IMR-90 (cell line): ENCODE results near the gene RPS2. TPM values are rescaled to one million over a fixed set of nuclear protein-coding genes. Genes with fewer than 3 reads are reported as not detected.

Experiments
- ATAC-seq: fragments of 200-7000 bp; cut with Tn5 transposase; 2 replicates; pipeline ENCODE4 v1.9.1; 2020; ENCODE audit warnings: low read depth, mild to moderate bottlenecking, moderate library complexity
- BruUV-seq: library from RNA; stranded (reverse); fragments of 400-500 nt; replicated peaks from 2 replicates; lab custom pipeline; 2021; lab: Mats Ljungman, UMichigan
- CTCF ChIA-PET: fragments of 300-600 bp; formaldehyde crosslinking; extraction: SDS; loops from one replicate; lab custom pipeline; 2021; ENCODE audit warnings: antibody characterized with exemption; lab: Yijun Ruan, JAX
- POLR2A ChIA-PET: fragments of 300-600 bp; sonication (Branson Sonifier 250); formaldehyde crosslinking; loops from one replicate; lab custom pipeline; 2022; ENCODE audit warnings: antibody characterized with exemption; ENCODE audit not compliant: unreplicated experiment; lab: Charles Lee
- DNase-seq: peaks from one replicate; pipeline ENCODE4 v3.0.0; 2013
- H2AFZ ChIP-seq: replicated peaks from 2 replicates; pipeline ENCODE3; 2013; ENCODE audit warnings: low read length, mild to moderate bottlenecking; ENCODE audit not compliant: poor library complexity
- H2AK5ac ChIP-seq: 2 replicates; pipeline ENCODE4 v1.6.1; 2013; ENCODE audit warnings: low read depth, low read length, inconsistent platforms
- H2AK9ac ChIP-seq: replicated peaks from 2 replicates; pipeline ENCODE3; 2013; ENCODE audit warnings: mild to moderate bottlenecking, low read depth, low read length, moderate library complexity; ENCODE audit not compliant: poor library complexity
- H2BK120ac ChIP-seq: 2 replicates; pipeline ENCODE4 v1.6.1; 2013; ENCODE audit warnings: low read depth, low read length, inconsistent platforms
- H2BK15ac ChIP-seq: 3 replicates; pipeline ENCODE4 v1.6.1; 2013; ENCODE audit warnings: low read depth, low read length, inconsistent platforms
- H2BK20ac ChIP-seq: 2 replicates; pipeline ENCODE4 v1.6.1; 2013; ENCODE audit warnings: low read depth, mild to moderate bottlenecking, inconsistent platforms, low read length, moderate library complexity
- H2BK5ac ChIP-seq: 2 replicates; pipeline ENCODE4 v1.6.1; 2013; ENCODE audit warnings: mild to moderate bottlenecking, low read depth, low read length, inconsistent platforms; ENCODE audit not compliant: poor library complexity, severe bottlenecking
- H3K14ac ChIP-seq: replicated peaks from 2 replicates; pipeline ENCODE4 v1.6.1; 2013; ENCODE audit warnings: low read depth, low read length, inconsistent platforms
- H3K18ac ChIP-seq: 2 replicates; pipeline ENCODE4 v1.6.1; 2013; ENCODE audit warnings: low read depth, low read length, control low read depth
- H3K23ac ChIP-seq: 2 replicates; pipeline ENCODE4 v1.6.1; 2013; ENCODE audit warnings: low read depth, low read length, inconsistent platforms
- H3K27ac ChIP-seq: 2 replicates; pipeline ENCODE4 v1.5.1; 2013; ENCODE audit warnings: mild to moderate bottlenecking, control low read depth, low read length; ENCODE audit not compliant: insufficient read depth
- H3K27me3 ChIP-seq: 2 replicates; pipeline ENCODE4 v1.6.1; 2013; ENCODE audit warnings: low read length; ENCODE audit not compliant: control insufficient read depth, insufficient read depth
- H3K36me3 ChIP-seq: 2 replicates; pipeline ENCODE4 v1.6.1; 2013; ENCODE audit warnings: low read length, mixed read lengths; ENCODE audit not compliant: control insufficient read depth, insufficient read depth
- H3K4ac ChIP-seq: 2 replicates; pipeline ENCODE4 v1.6.1; 2013; ENCODE audit warnings: low read depth, low read length, inconsistent platforms
- H3K4me1 ChIP-seq: 2 replicates; pipeline ENCODE4 v1.6.1; 2013; ENCODE audit warnings: low read length, mixed read lengths; ENCODE audit not compliant: control insufficient read depth, insufficient read depth
- H3K4me2 ChIP-seq: 2 replicates; pipeline ENCODE4 v1.6.1; 2013; ENCODE audit warnings: low read depth, mild to moderate bottlenecking, control low read depth, low read length, moderate library complexity
- H3K4me3 ChIP-seq: 2 replicates; pipeline ENCODE4 v1.5.1; 2013; ENCODE audit warnings: low read depth, mild to moderate bottlenecking, control low read depth, low read length, moderate library complexity; ENCODE audit not compliant: insufficient read depth
- H3K56ac ChIP-seq: 2 replicates; pipeline ENCODE4 v1.6.1; 2013; ENCODE audit warnings: low read length, inconsistent platforms; ENCODE audit not compliant: insufficient read depth; ENCODE audit errors: extremely low read depth
- H3K79me1 ChIP-seq, 2 experiments: 2 replicates each; pipeline ENCODE4 v1.6.1; 2013; ENCODE audit warnings: low read length in 2 of 2, inconsistent platforms in 1 of 2, low read depth in 1 of 2
- H3K9ac ChIP-seq: 2 replicates; pipeline ENCODE4 v1.6.1; 2013; ENCODE audit warnings: low read depth, low read length, control low read depth
- H3K9me1 ChIP-seq: 2 replicates; pipeline ENCODE4 v1.6.1; 2013; ENCODE audit warnings: low read length, inconsistent platforms; ENCODE audit not compliant: insufficient read depth
- H3K9me3 ChIP-seq: 2 replicates; pipeline ENCODE4 v1.6.1; 2013; ENCODE audit warnings: low read length; ENCODE audit not compliant: control insufficient read depth, insufficient read depth
- H4K20me1 ChIP-seq: 2 replicates; pipeline ENCODE4 v1.6.1; 2013; ENCODE audit warnings: low read length, inconsistent platforms; ENCODE audit not compliant: insufficient read depth
- H4K5ac ChIP-seq: 2 replicates; pipeline ENCODE4 v1.6.1; 2013; ENCODE audit warnings: mild to moderate bottlenecking, low read depth, low read length, control low read depth
- H4K8ac ChIP-seq, 2 experiments: 2 replicates each; pipeline ENCODE4 v1.6.1; 2013; ENCODE audit warnings: low read depth in 2 of 2, low read length in 2 of 2, control low read depth in 1 of 2, inconsistent platforms in 1 of 2
- H4K91ac ChIP-seq: 2 replicates; pipeline ENCODE4 v1.6.1; 2013; ENCODE audit warnings: low read depth, low read length, inconsistent platforms; ENCODE audit not compliant: insufficient read depth
- CEBPB ChIP-seq: IDR thresholded peaks from 2 replicates; pipeline ENCODE4 v1.6.1; 2012; ENCODE audit warnings: low read depth, low read length, improper control_type of control experiment
- CHD1 ChIP-seq: IDR thresholded peaks from 2 replicates; pipeline ENCODE4 v1.6.1; 2012; ENCODE audit warnings: low read depth, low read length, improper control_type of control experiment
- ELK1 ChIP-seq: fragments of 150-350 bp; IDR thresholded peaks from 2 replicates; pipeline ENCODE4 v1.6.1; 2016; ENCODE audit warnings: low read depth, mild to moderate bottlenecking, low read length, moderate library complexity, borderline replicate concordance
- FOS ChIP-seq: fragments of 150-350 bp; IDR thresholded peaks from 2 replicates; pipeline ENCODE4 v1.6.1; 2016; ENCODE audit warnings: low read depth, low read length
- MAFK ChIP-seq: IDR thresholded peaks from 2 replicates; pipeline ENCODE4 v1.6.1; 2012; ENCODE audit warnings: low read depth, low read length, improper control_type of control experiment
- MAZ ChIP-seq: IDR thresholded peaks from 2 replicates; pipeline ENCODE4 v1.6.1; 2012; ENCODE audit warnings: low read depth, mild to moderate bottlenecking, low read length, improper control_type of control experiment, moderate library complexity, borderline replicate concordance
- MXI1 ChIP-seq: IDR thresholded peaks from 2 replicates; pipeline ENCODE4 v1.6.1; 2012; ENCODE audit warnings: low read depth, mild to moderate bottlenecking, low read length, moderate library complexity, borderline replicate concordance
- NFE2L2 ChIP-seq: fragments of 150-350 bp; IDR thresholded peaks from 2 replicates; pipeline ENCODE4 v1.6.1; 2016; ENCODE audit warnings: low read depth, mild to moderate bottlenecking, low read length
- POLR2A ChIP-seq: IDR thresholded peaks from 2 replicates; pipeline ENCODE4 v1.6.1; 2012; ENCODE audit warnings: mild to moderate bottlenecking, low read depth, low read length
- RAD21 ChIP-seq: IDR thresholded peaks from 2 replicates; pipeline ENCODE4 v1.6.1; 2012; ENCODE audit warnings: low read length, improper control_type of control experiment
- RCOR1 ChIP-seq: IDR thresholded peaks from 2 replicates; pipeline ENCODE4 v1.6.1; 2012; ENCODE audit warnings: mild to moderate bottlenecking, low read length, improper control_type of control experiment; ENCODE audit not compliant: insufficient replicate concordance
- WGBS, 2 experiments: methylation state at CpG; one replicate each; pipeline versions ENCODE4 v1.1.5 to v1.1.7; 2013; ENCODE audit warnings: missing lambda C conversion rate in 2 of 2; ENCODE audit not compliant: insufficient read length in 1 of 2; ENCODE audit errors: extremely low coverage in 2 of 2; 5-methylcytosine and 5-hydroxymethylcytosine counted together
- dilution Hi-C: fragments of 300-500 bp; cut with HindIII; formaldehyde crosslinking; loops from one replicate; pipeline ENCODE4 v1.14.3; 2018; ENCODE audit warnings: low sequenced_read_pairs; ENCODE audit not compliant: unreplicated experiment
- in situ Hi-C: fragments of 300-500 bp; cut with MboI; formaldehyde crosslinking; loops from 3 replicates; pipeline ENCODE4 v1.14.3; 2019; ENCODE audit warnings: low sequenced_read_pairs, inconsistent platforms, mixed read lengths
- intact Hi-C: fragments of 100-400 bp; cut with micrococcal nuclease; formaldehyde crosslinking; loops from 2 replicates; pipeline ENCODE4 v1.10.0; 2022
- polyA plus RNA-seq, 3 experiments: library from polyadenylated mRNA; depleted of rRNA; stranded (reverse); fragments of >200 nt; gene quantifications; 2 replicates each; pipeline ENCODE4 v1.2.3, GENCODE V29; 2012; ENCODE audit warnings: low replicate concordance in 1 of 3
- total RNA-seq: library from RNA; depleted of rRNA; stranded (reverse); fragments of >200 nt; gene quantifications from 2 replicates; pipeline ENCODE4 v1.2.3, GENCODE V29; 2012
- TF ChIP-seq, protein P1 (sequence below): fragments of 150-350 bp; IDR thresholded peaks from 2 replicates; pipeline ENCODE4 v1.6.1; 2017; ENCODE audit warnings: mild to moderate bottlenecking, antibody characterized with exemption, low read length, low read depth
- TF ChIP-seq, protein P2 (sequence below): conservative IDR thresholded peaks from 2 replicates; pipeline ENCODE4 v1.5.1; 2012; ENCODE audit warnings: mild to moderate bottlenecking, low read depth, low read length, improper control_type of control experiment

RPS2 gene
- total and polyA plus RNA-seq, 2 of the 4 experiments (the other 2 are of a cell fraction): 2,703 to 6,941 TPM

GRCh38 chr16:1959269-1960039 lies 5.2 kb downstream of the RPS2 start, which contains the start of gene NDUFB10:
TSS of gene NDUFB10 (plus strand) at chr16:1959538. CDS start at chr16:1959625, 87 bp downstream.
- peaks cover 42% of the 10 kb centered on the region for H4K20me1 ChIP-seq
- DNase-seq (peak; percentile 87), ATAC-seq (peak; percentile 90)
- H2BK5ac ChIP-seq: peak within 1 kb of the TSS; percentile 89
- H3K4ac ChIP-seq: peak within 1 kb of the TSS; percentile 95
- intact Hi-C loops (no loop called here), dilution Hi-C loops (no loop called here), in situ Hi-C loops (no loop called here)
- H2AFZ ChIP-seq: peak within 1 kb of the TSS; percentile 100
- H2BK20ac ChIP-seq: no peak within 1 kb of the TSS
- peak within 1 kb of the TSS; percentile 83; the same call in 1 of the 2 replicates for H3K18ac ChIP-seq
- H3K27me3 ChIP-seq: peaks cover 2% of the 10 kb centered on the region; the same call in 1 of the 2 replicates
- ChIA-PET CTCF (no interaction called here), POLR2A (no interaction called here)
- peak within 1 kb of the TSS; percentile 89 to 99 for H4K8ac ChIP-seq
- peak within 1 kb of the TSS; percentile 70 for H2BK120ac ChIP-seq
- WGBS, 2 experiments: 1% methylated on average over 36 of the region's 79 CpGs; no CpG with 5 or more reads in 1 of the 2 experiments
- H3K4me3 ChIP-seq: peak within 1 kb of the TSS; percentile 87
- H4K5ac ChIP-seq: peak within 1 kb of the TSS; percentile 94
- peak within 1 kb of the TSS; percentile 99 for H3K14ac ChIP-seq
- no peaks in the 10 kb centered on the region for H3K9me3 ChIP-seq
- peak within 1 kb of the TSS; percentile 100 for H2AK9ac ChIP-seq
- H3K27ac ChIP-seq: peak within 1 kb of the TSS; percentile 93
- peak within 1 kb of the TSS; percentile 98 for H4K91ac ChIP-seq
- H3K79me1 ChIP-seq: peaks cover 3 to 33% of the 10 kb centered on the region in 2 experiments; a peak in 3 of 4 replicates
- no peak within 1 kb of the TSS; the same call in 2 of the 3 replicates for H2BK15ac ChIP-seq
- peak within 1 kb of the TSS; percentile 91 for H2AK5ac ChIP-seq
- 0 out of 2 replicates have a peak, but pooled peaks cover 8% of the 10 kb centered on the region for H3K9me1 ChIP-seq
- peaks cover 7% of the 10 kb centered on the region for H3K4me1 ChIP-seq
- H3K4me2 ChIP-seq: peak within 1 kb of the TSS; percentile 94
- no TSS peak for BruUV-seq
- peak within 1 kb of the TSS; percentile 93 for H3K23ac ChIP-seq
- H3K36me3 ChIP-seq: peaks cover 27% of the 10 kb centered on the region
- peak within 1 kb of the TSS; percentile 75 for H3K56ac ChIP-seq
- peak within 1 kb of the TSS; percentile 98 for H3K9ac ChIP-seq
- TF ChIP-seq MAZ (peak; percentile 33; the same call in 1 of the 2 replicates), RCOR1 (no peak), MXI1 (peak; percentile 53; the same call in 1 of the 2 replicates), NFE2L2 (no peak), RAD21 (peak; percentile 34), MAFK (no peak), FOS (0 out of 2 replicates have a peak, but pooled peaks have one; percentile 5), POLR2A (peak; percentile 45; the same call in 1 of the 2 replicates), CHD1 (no peak), ELK1 (no peak), CEBPB (no peak)
- TF ChIP-seq, protein P1, sequence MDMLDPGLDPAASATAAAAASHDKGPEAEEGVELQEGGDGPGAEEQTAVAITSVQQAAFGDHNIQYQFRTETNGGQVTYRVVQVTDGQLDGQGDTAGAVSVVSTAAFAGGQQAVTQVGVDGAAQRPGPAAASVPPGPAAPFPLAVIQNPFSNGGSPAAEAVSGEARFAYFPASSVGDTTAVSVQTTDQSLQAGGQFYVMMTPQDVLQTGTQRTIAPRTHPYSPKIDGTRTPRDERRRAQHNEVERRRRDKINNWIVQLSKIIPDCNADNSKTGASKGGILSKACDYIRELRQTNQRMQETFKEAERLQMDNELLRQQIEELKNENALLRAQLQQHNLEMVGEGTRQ: peak; percentile 14; the same call in 1 of the 2 replicates
- TF ChIP-seq, protein P2, sequence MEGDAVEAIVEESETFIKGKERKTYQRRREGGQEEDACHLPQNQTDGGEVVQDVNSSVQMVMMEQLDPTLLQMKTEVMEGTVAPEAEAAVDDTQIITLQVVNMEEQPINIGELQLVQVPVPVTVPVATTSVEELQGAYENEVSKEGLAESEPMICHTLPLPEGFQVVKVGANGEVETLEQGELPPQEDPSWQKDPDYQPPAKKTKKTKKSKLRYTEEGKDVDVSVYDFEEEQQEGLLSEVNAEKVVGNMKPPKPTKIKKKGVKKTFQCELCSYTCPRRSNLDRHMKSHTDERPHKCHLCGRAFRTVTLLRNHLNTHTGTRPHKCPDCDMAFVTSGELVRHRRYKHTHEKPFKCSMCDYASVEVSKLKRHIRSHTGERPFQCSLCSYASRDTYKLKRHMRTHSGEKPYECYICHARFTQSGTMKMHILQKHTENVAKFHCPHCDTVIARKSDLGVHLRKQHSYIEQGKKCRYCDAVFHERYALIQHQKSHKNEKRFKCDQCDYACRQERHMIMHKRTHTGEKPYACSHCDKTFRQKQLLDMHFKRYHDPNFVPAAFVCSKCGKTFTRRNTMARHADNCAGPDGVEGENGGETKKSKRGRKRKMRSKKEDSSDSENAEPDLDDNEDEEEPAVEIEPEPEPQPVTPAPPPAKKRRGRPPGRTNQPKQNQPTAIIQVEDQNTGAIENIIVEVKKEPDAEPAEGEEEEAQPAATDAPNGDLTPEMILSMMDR: peak; percentile 84
